HFFc6 (cell line): ENCODE measurements around the gene BTK. TPM values are rescaled to one million over a fixed set of nuclear protein-coding genes. Genes with fewer than 3 reads are reported as not detected.

Experiments
- DNase-seq: peaks from one replicate; pipeline ENCODE4 v3.0.0-alpha.2; 2018
- H3K27ac Mint-ChIP-seq: 2 replicates; pipeline ENCODE4 v1.8.0; 2020; ENCODE audit warnings: mild to moderate bottlenecking, mixed read lengths
- H3K27me3 Mint-ChIP-seq: 2 replicates; pipeline ENCODE4 v1.8.0; 2021; ENCODE audit warnings: mild to moderate bottlenecking, moderate library complexity, mixed read lengths; ENCODE audit not compliant: insufficient read depth
- H3K36me3 Mint-ChIP-seq: 2 replicates; pipeline ENCODE4 v1.8.0; 2021; ENCODE audit warnings: low read depth, mixed read lengths
- H3K4me1 Mint-ChIP-seq: 2 replicates; pipeline ENCODE4 v1.8.0; 2020; ENCODE audit warnings: low read depth, mixed read lengths
- H3K4me3 Mint-ChIP-seq: 2 replicates; pipeline ENCODE4 v1.8.0; 2020; ENCODE audit warnings: mild to moderate bottlenecking, moderate library complexity, mixed read lengths
- H3K9me3 Mint-ChIP-seq: 2 replicates; pipeline ENCODE4 v1.8.0; 2020; ENCODE audit warnings: mild to moderate bottlenecking, mixed read lengths
- total RNA-seq, 6 experiments: library from RNA; stranded (reverse); fragmentation: NEBNext Ultra II Directional; extraction: Animal tissue kit (Norgen Biotek cat#: 25700); gene quantifications; 2 replicates in 1 of 6; 3 replicates in 5 of 6; pipeline ENCODE4 v1.2.3, GENCODE V29; 2021
- TF ChIP-seq, protein P1 (sequence below): fragments of 200-600 bp; sonication (generic); IDR thresholded peaks from 2 replicates; pipeline ENCODE4 v1.5.0; 2021; ENCODE audit warnings: antibody characterized with exemption, mild to moderate bottlenecking

Gene BTK
- total RNA-seq, 6 experiments from 2014 or later = not detected

DNA sequence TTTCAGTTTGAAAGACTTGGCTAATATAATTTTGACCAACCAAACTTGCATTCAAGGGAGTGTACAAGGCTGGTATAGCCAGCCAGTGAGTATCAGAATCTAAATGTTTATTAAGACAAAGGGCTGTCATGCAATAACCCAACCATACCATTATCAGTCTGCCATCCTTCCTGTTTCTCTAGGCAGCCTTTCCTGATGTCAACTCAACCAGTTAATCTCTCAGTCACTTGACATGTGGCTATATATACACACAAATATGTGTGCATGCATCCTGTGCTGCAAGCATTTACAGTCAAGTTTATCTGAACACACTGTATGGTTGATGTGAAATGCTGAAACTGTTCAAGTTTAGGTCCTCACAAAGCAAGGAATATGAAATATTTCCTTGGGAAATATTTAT lies 17.2 kb downstream of the BTK start:
- Mint-ChIP-seq H3K36me3 (no peaks in the 10 kb centered on the region), H3K4me1 (no peaks in the 10 kb centered on the region), H3K27me3 (peaks cover 11% of the 10 kb centered on the region), H3K4me3 (no peak overlapping the region), H3K27ac (no peak overlapping the region), H3K9me3 (no peaks in the 10 kb centered on the region)
- TF ChIP-seq, protein P1, sequence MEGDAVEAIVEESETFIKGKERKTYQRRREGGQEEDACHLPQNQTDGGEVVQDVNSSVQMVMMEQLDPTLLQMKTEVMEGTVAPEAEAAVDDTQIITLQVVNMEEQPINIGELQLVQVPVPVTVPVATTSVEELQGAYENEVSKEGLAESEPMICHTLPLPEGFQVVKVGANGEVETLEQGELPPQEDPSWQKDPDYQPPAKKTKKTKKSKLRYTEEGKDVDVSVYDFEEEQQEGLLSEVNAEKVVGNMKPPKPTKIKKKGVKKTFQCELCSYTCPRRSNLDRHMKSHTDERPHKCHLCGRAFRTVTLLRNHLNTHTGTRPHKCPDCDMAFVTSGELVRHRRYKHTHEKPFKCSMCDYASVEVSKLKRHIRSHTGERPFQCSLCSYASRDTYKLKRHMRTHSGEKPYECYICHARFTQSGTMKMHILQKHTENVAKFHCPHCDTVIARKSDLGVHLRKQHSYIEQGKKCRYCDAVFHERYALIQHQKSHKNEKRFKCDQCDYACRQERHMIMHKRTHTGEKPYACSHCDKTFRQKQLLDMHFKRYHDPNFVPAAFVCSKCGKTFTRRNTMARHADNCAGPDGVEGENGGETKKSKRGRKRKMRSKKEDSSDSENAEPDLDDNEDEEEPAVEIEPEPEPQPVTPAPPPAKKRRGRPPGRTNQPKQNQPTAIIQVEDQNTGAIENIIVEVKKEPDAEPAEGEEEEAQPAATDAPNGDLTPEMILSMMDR = no peak
- DNase-seq = no peak

DNA sequence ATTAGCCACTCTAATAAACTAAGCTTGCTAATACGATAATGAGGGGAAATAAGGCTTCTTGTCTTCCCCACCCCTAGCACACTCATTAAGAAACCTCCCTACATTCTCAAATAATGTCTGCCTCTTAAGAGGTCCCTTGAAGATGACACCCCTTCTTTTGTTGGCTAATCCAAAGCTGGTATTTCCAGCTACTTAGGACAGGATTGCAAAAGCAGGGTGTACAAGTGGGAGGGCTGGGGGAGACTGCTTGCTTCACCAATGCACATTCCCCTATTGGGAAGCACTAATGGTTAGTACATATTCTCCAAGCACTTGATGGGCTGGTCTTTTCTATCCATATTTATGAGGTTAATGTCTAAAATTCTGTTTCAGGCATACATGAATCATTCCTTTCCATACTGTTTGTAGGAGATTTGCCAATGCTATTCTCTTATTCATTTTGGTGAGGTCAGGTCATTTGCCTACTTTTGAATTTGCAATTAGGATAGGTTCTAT lies 20.6 kb downstream of the BTK start:
- no peak for DNase-seq
- Mint-ChIP-seq H3K4me3 (no peak overlapping the region), H3K36me3 (no peaks in the 10 kb centered on the region), H3K27ac (no peak overlapping the region), H3K9me3 (no peaks in the 10 kb centered on the region), H3K4me1 (peaks cover 4% of the 10 kb centered on the region), H3K27me3 (peaks cover 11% of the 10 kb centered on the region)
- TF ChIP-seq, protein P1 = no peak

DNA sequence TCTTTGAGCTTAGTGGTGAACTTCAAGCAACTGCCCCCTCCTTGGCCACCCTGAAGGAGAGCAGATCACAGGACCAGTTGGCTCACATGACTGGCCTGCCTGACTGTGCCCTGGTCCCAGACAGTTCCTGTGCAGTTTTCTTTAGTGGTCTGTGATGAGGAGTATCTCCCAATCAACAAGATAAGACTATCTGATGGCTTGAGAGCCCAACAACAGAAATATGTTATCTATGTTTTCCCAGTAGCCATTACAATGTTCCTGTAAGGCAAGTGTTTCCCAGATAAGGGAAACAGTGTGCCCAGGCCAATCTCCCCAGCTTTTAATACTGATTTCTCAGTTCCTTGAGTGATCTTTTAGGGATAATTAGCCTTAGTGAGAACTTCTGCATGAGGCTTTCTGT lies 23.2 kb downstream of the BTK start:
- Mint-ChIP-seq H3K4me3 (no peak overlapping the region), H3K27ac (no peak overlapping the region), H3K36me3 (no peaks in the 10 kb centered on the region), H3K9me3 (no peaks in the 10 kb centered on the region), H3K27me3 (peaks cover 8% of the 10 kb centered on the region; the same call in 1 of the 2 replicates), H3K4me1 (peaks cover 8% of the 10 kb centered on the region)
- DNase-seq = no peak
- TF ChIP-seq, protein P1 = no peak

DNA sequence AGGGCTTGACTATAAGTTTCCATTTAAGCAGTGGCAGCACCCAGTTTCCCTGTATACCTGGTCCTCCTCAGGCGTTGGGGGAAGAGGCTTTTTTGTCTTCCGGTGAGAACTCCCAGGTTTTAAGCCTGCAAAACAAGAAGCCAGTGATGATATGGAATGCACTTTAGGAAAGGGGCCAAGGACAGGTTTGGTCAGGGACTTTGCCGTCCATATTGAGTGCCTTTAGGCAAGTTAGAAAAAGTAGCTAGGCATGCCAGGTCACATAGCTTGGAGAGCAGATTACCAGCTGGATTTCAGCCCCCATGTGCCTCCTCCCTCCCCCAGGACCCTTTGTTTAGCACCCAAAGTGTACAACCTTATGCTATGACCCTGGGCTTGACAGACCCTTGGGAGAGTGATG lies 23.9 kb downstream of the BTK start:
- no peak for DNase-seq
- Mint-ChIP-seq H3K9me3 (no peaks in the 10 kb centered on the region), H3K4me3 (no peak overlapping the region), H3K4me1 (peaks cover 12% of the 10 kb centered on the region), H3K36me3 (no peaks in the 10 kb centered on the region), H3K27me3 (peaks cover 8% of the 10 kb centered on the region; the same call in 1 of the 2 replicates), H3K27ac (no peak overlapping the region)
- TF ChIP-seq, protein P1 = no peak

DNA sequence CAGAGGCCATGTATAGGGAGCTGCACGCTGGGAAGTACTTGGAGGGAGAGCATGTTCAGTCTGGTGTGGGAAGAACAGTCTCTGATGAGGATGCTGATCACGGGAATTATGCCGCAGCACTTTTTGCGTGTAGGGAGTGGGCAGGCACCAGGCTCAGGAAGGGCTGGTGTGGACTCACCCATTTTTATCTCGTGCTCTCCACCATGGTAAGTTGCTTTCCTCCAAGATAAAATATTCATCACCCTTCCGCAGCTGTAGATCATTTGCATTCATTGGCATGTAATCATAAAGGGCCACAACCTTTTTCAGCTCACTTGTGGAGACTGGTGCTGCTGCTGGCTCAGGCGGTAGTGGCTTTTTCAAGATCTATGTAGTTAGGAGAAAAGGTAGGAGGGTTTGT lies 25.6 kb downstream of the BTK start:
- TF ChIP-seq, protein P1 = no peak
- peaks cover 14% of the 10 kb centered on the region for H3K4me1 Mint-ChIP-seq
- no peak for DNase-seq
- H3K9me3 Mint-ChIP-seq = no peaks in the 10 kb centered on the region
- H3K36me3 Mint-ChIP-seq = no peaks in the 10 kb centered on the region
- peaks cover 10% of the 10 kb centered on the region; the same call in 1 of the 2 replicates for H3K27me3 Mint-ChIP-seq
- H3K27ac Mint-ChIP-seq = no peak overlapping the region
- H3K4me3 Mint-ChIP-seq = no peak overlapping the region

DNA sequence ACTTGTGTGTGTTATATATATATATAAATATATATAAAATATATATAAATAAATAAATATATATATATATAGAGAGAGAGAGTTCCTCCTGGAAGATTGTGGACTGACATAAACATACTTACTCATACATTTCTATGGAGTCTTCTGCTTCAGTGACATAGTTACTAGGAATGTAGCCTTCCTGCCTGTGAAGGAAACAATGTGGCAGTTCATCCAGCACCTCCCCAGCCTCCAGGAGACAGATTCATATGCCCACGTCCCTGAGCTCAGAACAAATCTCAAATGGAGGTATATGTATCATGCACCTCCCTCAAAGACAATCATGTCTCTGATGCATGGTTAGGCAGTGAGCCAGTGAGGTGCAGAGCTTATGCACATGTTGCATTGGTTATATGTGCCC lies 26.0 kb downstream of the BTK start:
- peak; percentile 19 for DNase-seq

More for the DNA sequence above, 26.0 kb downstream of the BTK start:
- Mint-ChIP-seq H3K36me3 (no peaks in the 10 kb centered on the region), H3K9me3 (no peaks in the 10 kb centered on the region), H3K4me1 (peaks cover 14% of the 10 kb centered on the region), H3K27ac (no peak overlapping the region), H3K4me3 (no peak overlapping the region), H3K27me3 (peaks cover 8% of the 10 kb centered on the region; the same call in 1 of the 2 replicates)
- TF ChIP-seq, protein P1 = no peak
